Upper lobe of left lung (tissue), 6 donors: Measurements from ENCODE around the gene SLC6A17. TPM values are rescaled to one million over a fixed set of nuclear protein-coding genes. Genes with fewer than 3 reads are reported as not detected.

Experiments used
- ATAC-seq, 2 donors: fragments of 200-7000 bp; cut with Tn5 transposase; one replicate each; pipeline ENCODE4 v1.9.1; 2022; ENCODE audit warnings: mild to moderate bottlenecking in 2 of 2, moderate library complexity in 2 of 2; ENCODE audit not compliant: low FRiP score in 2 of 2
- DNase-seq, 2 donors: peaks; one replicate each; pipeline ENCODE4 v3.0.0-alpha.2; 2019 to 2020
- H3K27ac ChIP-seq, 4 donors: fragments of 200-600 bp; sonication (generic); one replicate each; pipeline ENCODE4 v1.5.1; 2016 to 2019
- H3K27me3 ChIP-seq, 4 donors: fragments of 200-600 bp; sonication (generic); one replicate each; pipeline ENCODE4 v1.5.1; 2017 to 2019
- H3K36me3 ChIP-seq, 4 donors: fragments of 200-600 bp; sonication (generic); one replicate each; pipeline ENCODE4 v1.5.1; 2016 to 2019
- H3K4me1 ChIP-seq, 4 donors: fragments of 200-600 bp; sonication (generic); one replicate each; pipeline ENCODE4 v1.5.1; 2018 to 2019
- H3K4me3 ChIP-seq, 4 donors: fragments of 200-600 bp; sonication (generic); one replicate each; pipeline ENCODE4 v1.5.1; 2017 to 2019; ENCODE audit warnings: mild to moderate bottlenecking in 2 of 4, moderate library complexity in 1 of 4
- H3K9me3 ChIP-seq, 4 donors: fragments of 200-600 bp; sonication (generic); one replicate each; pipeline ENCODE4 v1.5.1; 2018 to 2019
- CTCF ChIP-seq, 6 experiments: fragments of 450-650 bp in 4 of 6; fragments of 200-600 bp in 2 of 6; sonication (generic) in 2 of 6; IDR thresholded peaks; one replicate each; pipeline ENCODE4 v1.5.1; 2016 to 2019; ENCODE audit warnings: antibody characterized with exemption in 6 of 6
- EP300 ChIP-seq, 4 donors: sonication (generic); formaldehyde crosslinking; IDR thresholded peaks; one replicate each; pipeline ENCODE4 v1.5.1; 2017; ENCODE audit warnings: antibody characterized with exemption in 4 of 4, control low read depth in 2 of 4
- POLR2A ChIP-seq, 4 donors: fragments of 450-650 bp; IDR thresholded peaks; one replicate each; pipeline ENCODE4 v1.5.1; 2016 to 2017; ENCODE audit warnings: antibody characterized with exemption in 4 of 4, mild to moderate bottlenecking in 2 of 4
- POLR2AphosphoS5 ChIP-seq, 2 donors: sonication (generic); formaldehyde crosslinking; IDR thresholded peaks; one replicate each; pipeline ENCODE4 v1.5.1; 2017; ENCODE audit warnings: antibody characterized with exemption in 2 of 2
- WGBS, 2 donors: methylation state at CpG; one replicate each; pipeline ENCODE4 v1.1.5; 2017 to 2018; 5-methylcytosine and 5-hydroxymethylcytosine counted together
- total RNA-seq, 6 donors: library from RNA; depleted of rRNA in 4 of 6; stranded (reverse); fragments of >200 nt in 4 of 6; gene quantifications; one replicate each; pipeline versions ENCODE4 v1.1.0 to v1.2.1, GENCODE V29; 2016 to 2021
- donor health status: DM: no; HTN: no; CAD: no; lungs with moderate emphysema.
- donor health status: DM: no; HTN: yes; CAD: no; lungs with severe emphysema.

Gene SLC6A17
- total RNA-seq, 6 donors from 2014 or later = 0.07 TPM; not detected in 5

- WGBS, 2 donors = 79 to 86% methylated on average over 12 of the region's 12 CpGs
Measured at GRCh38 chr1:110183642-110184167, 33.4 kb downstream of the SLC6A17 start.

GRCh38 chr1:110184446-110184845 is 34.2 kb downstream of the SLC6A17 start:
- TF ChIP-seq CTCF (IDR thresholded peaks at IDR 0.05) = no peak
- no peak for TF ChIP-seq POLR2AphosphoS5 (IDR thresholded peaks at IDR 0.05)
- TF ChIP-seq POLR2A (IDR thresholded peaks at IDR 0.05) = no peak
- no peak for TF ChIP-seq EP300 (IDR thresholded peaks at IDR 0.05)
- ATAC-seq = no peak
- H3K9me3 ChIP-seq = no peaks in the 10 kb centered on the region

More at GRCh38 chr1:110183642-110184167, 33.4 kb downstream of the SLC6A17 start:
- Histone ChIP-seq H3K9me3 (no peaks in the 10 kb centered on the region), H3K4me3 (no peak overlapping the region), H3K4me1 (no peaks in the 10 kb centered on the region), H3K27me3 (no peaks in the 10 kb centered on the region), H3K36me3 (no peaks in the 10 kb centered on the region), H3K27ac (no peak overlapping the region)
- ATAC-seq (no peak), DNase-seq (no peak)
- TF ChIP-seq POLR2A (IDR thresholded peaks at IDR 0.05) (no peak), POLR2AphosphoS5 (IDR thresholded peaks at IDR 0.05) (no peak), EP300 (IDR thresholded peaks at IDR 0.05) (no peak), CTCF (IDR thresholded peaks at IDR 0.05) (no peak)

GRCh38 chr1:110185181-110185580 is 34.9 kb downstream of the SLC6A17 start:
- Histone ChIP-seq H3K27me3 (no peaks in the 10 kb centered on the region), H3K4me3 (no peak overlapping the region), H3K9me3 (no peaks in the 10 kb centered on the region), H3K4me1 (no peaks in the 10 kb centered on the region), H3K36me3 (no peaks in the 10 kb centered on the region), H3K27ac (no peak overlapping the region)
- ATAC-seq (no peak), DNase-seq (no peak)
- WGBS, 2 donors = 64 to 74% methylated on average over 7 to 10 of the region's 10 CpGs
- TF ChIP-seq CTCF (IDR thresholded peaks at IDR 0.05) (no peak), EP300 (IDR thresholded peaks at IDR 0.05) (no peak)

More at GRCh38 chr1:110184446-110184845, 34.2 kb downstream of the SLC6A17 start:
- Histone ChIP-seq H3K36me3 (no peaks in the 10 kb centered on the region), H3K27ac (no peak overlapping the region), H3K27me3 (no peaks in the 10 kb centered on the region), H3K4me3 (no peak overlapping the region), H3K4me1 (no peaks in the 10 kb centered on the region)
- 55 to 60% methylated on average over 5 of the region's 5 CpGs for WGBS, 2 donors
- DNase-seq = no peak

- WGBS, 2 donors = 19 to 26% methylated on average over 5 of the region's 5 CpGs
- no peak for TF ChIP-seq EP300 (IDR thresholded peaks at IDR 0.05)
- TF ChIP-seq CTCF (IDR thresholded peaks at IDR 0.05) = no peak
- TF ChIP-seq POLR2AphosphoS5 (IDR thresholded peaks at IDR 0.05) = no peak
- no peak for TF ChIP-seq POLR2A (IDR thresholded peaks at IDR 0.05)
- no peak overlapping the region for H3K27ac ChIP-seq
Measured at GRCh38 chr1:110186558-110186957, 36.3 kb downstream of the SLC6A17 start.

More at GRCh38 chr1:110186558-110186957, 36.3 kb downstream of the SLC6A17 start:
- DNase-seq = no peak
- Histone ChIP-seq H3K36me3 (no peaks in the 10 kb centered on the region), H3K27me3 (no peaks in the 10 kb centered on the region), H3K4me1 (no peaks in the 10 kb centered on the region), H3K9me3 (no peaks in the 10 kb centered on the region), H3K4me3 (no peak overlapping the region)
- no peak for ATAC-seq
